ENCODE data around the gene PITX2. TPM values are rescaled to one million over a fixed set of nuclear protein-coding genes. Genes with fewer than 3 reads are reported as not detected.

Gene PITX2
- total RNA-seq, 1 experiment from 2014 or later: 8.5 TPM

DNA sequence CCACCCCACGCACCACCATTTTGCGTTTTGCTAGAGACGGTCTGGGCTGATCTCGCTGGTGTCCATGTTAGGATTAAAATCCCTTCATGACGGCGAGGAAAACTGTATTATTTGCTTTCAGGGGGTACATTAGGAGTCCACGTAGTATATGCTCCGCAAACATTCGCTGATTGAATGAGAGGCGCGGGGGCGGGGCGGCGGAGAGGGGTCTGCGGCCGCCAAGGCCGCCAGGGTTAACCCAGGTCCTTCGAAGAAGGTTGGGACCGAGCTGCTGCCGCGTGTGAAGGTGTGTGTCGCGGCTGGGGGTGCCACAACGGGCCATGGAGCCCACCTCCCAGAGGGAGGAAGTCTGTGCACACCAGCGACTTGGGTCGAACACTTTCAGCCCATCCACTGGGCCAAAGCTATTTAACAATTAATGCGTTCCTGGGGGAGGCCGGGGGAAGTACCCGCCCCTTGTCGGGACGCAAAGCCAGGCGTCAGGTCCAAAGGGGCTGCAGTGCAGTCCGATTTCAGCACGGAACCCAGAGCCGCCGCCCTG is 6.4 kb upstream of the PITX2 start:
- Histone ChIP-seq H3K79me1 (ENCODE audit: insufficient read depth, low read depth, low read length, poor library complexity, severe bottlenecking) (no peaks in the 10 kb centered on the region), H4K5ac (ENCODE audit: insufficient read length, low read depth, low read length) (no peak overlapping the region), H3K4me2 (ENCODE audit: insufficient read depth, insufficient read length, low read length) (peak overlapping the region; percentile 87), H3K9ac (ENCODE audit: extremely low read depth, insufficient read length, low read length) (no peak overlapping the region), H2BK12ac (ENCODE audit: insufficient read length, low read depth, low read length) (no peak overlapping the region), H2AK5ac (ENCODE audit: insufficient read length, low read length) (no peak overlapping the region), H3K56ac (ENCODE audit: insufficient read length, low read depth, low read length) (no peak overlapping the region), H2BK120ac (ENCODE audit: low read depth, low read length, poor library complexity, severe bottlenecking) (no peak overlapping the region), H3K14ac (ENCODE audit: insufficient read depth, low read length) (no peak overlapping the region), H3K27ac (ENCODE audit: insufficient read length, low read depth, low read length) (no peak overlapping the region), H3K4ac (ENCODE audit: low read depth, low read length) (no peak overlapping the region), H4K91ac (ENCODE audit: insufficient read length, low read depth, low read length) (no peak overlapping the region), H2AFZ (ENCODE audit: low read length) (no peak overlapping the region), H4K8ac (replicated peaks; ENCODE audit: insufficient read length, low read depth, low read length) (no peak overlapping the region), H3K79me2 (ENCODE audit: insufficient read depth, low read length) (no peaks in the 10 kb centered on the region), H3K27me3 (ENCODE audit: insufficient read depth, low read length) (peaks cover 89% of the 10 kb centered on the region), H2BK5ac (ENCODE audit: insufficient read length, low read length) (no peak overlapping the region), H3T11ph (ENCODE audit: low read length) (no peak overlapping the region), H3K4me1 (ENCODE audit: insufficient read depth, low read length) (no peaks in the 10 kb centered on the region), H3K23ac (ENCODE audit: insufficient read length, low read depth, low read length) (no peak overlapping the region), H4K20me1 (ENCODE audit: control insufficient read depth, insufficient read depth, insufficient read length) (no peaks in the 10 kb centered on the region), H2BK20ac (ENCODE audit: low read depth, low read length, poor library complexity, severe bottlenecking) (no peak overlapping the region), H3K18ac (ENCODE audit: insufficient read length, low read depth, low read length) (no peak overlapping the region), H3K9me3 (ENCODE audit: control insufficient read depth, low read depth, low read length) (no peaks in the 10 kb centered on the region), H2BK15ac (ENCODE audit: low read depth, low read length) (no peak overlapping the region), H3K23me2 (ENCODE audit: insufficient read length, low read depth, low read length, poor library complexity, severe bottlenecking) (peaks cover 17% of the 10 kb centered on the region)
- peak; percentile 56 for DNase-seq
- Mint-ChIP-seq H3K27ac (no peak overlapping the region), H3K4me3 (peak overlapping the region; percentile 50 to 75), H3K9me3 (peaks cover 0 to 10% of the 10 kb centered on the region in 2 experiments; a peak in 2 of 5 replicates), H3K36me3 (ENCODE audit: insufficient read depth in 1 of 3, low read depth in 3 of 3) (no peaks in the 10 kb centered on the region; a peak in 1 of 7 replicates), H3K27me3 (ENCODE audit: low read depth) (peaks cover 100% of the 10 kb centered on the region), H3K4me1 (peaks cover 61 to 87% of the 10 kb centered on the region in 2 experiments)
- whole genome bisulfite sequencing (ENCODE audit: extremely low coverage, insufficient read length, low lambda C conversion rate): no CpG with 5 or more reads among the region's 36 CpGs
- TF ChIP-seq, protein P1, sequence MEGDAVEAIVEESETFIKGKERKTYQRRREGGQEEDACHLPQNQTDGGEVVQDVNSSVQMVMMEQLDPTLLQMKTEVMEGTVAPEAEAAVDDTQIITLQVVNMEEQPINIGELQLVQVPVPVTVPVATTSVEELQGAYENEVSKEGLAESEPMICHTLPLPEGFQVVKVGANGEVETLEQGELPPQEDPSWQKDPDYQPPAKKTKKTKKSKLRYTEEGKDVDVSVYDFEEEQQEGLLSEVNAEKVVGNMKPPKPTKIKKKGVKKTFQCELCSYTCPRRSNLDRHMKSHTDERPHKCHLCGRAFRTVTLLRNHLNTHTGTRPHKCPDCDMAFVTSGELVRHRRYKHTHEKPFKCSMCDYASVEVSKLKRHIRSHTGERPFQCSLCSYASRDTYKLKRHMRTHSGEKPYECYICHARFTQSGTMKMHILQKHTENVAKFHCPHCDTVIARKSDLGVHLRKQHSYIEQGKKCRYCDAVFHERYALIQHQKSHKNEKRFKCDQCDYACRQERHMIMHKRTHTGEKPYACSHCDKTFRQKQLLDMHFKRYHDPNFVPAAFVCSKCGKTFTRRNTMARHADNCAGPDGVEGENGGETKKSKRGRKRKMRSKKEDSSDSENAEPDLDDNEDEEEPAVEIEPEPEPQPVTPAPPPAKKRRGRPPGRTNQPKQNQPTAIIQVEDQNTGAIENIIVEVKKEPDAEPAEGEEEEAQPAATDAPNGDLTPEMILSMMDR (conservative IDR thresholded peaks at IDR 0.05): no peak

Measured in H9 (cell line).